Smooth muscle cell (in vitro differentiated cells): ENCODE data around the gene CHAMP1. TPM values are rescaled to one million over a fixed set of nuclear protein-coding genes. Genes with fewer than 3 reads are reported as not detected.

Source experiments
- DNase-seq: peaks from one replicate; lab custom pipeline; 2025; ENCODE audit not compliant: unreplicated experiment; lab: John Stamatoyannopoulos, UW
- H2AFZ ChIP-seq: fragments of 200-600 bp; sonication (generic); 2 replicates; pipeline ENCODE4 v1.6.0; 2016; ENCODE audit warnings: antibody characterized with exemption, low read depth, mild to moderate bottlenecking
- H3F3A ChIP-seq: fragments of 200-600 bp; sonication (generic); 2 replicates; pipeline ENCODE4 v1.6.0; 2017; ENCODE audit warnings: antibody characterized with exemption, low read depth
- H3K27ac ChIP-seq: fragments of 200-600 bp; sonication (generic); 2 replicates; pipeline ENCODE4 v1.5.1; 2016; ENCODE audit warnings: low read depth, mild to moderate bottlenecking
- H3K27me3 ChIP-seq: fragments of 200-600 bp; sonication (generic); 2 replicates; pipeline ENCODE4 v1.6.1; 2016; ENCODE audit warnings: low read depth, mild to moderate bottlenecking
- H3K36me3 ChIP-seq: fragments of 200-600 bp; sonication (generic); 2 replicates; pipeline ENCODE4 v1.5.1; 2016; ENCODE audit warnings: low read depth
- H3K4me1 ChIP-seq: fragments of 200-600 bp; sonication (generic); 2 replicates; pipeline ENCODE4 v1.5.1; 2016; ENCODE audit warnings: low read depth
- H3K4me2 ChIP-seq: fragments of 200-600 bp; sonication (generic); 2 replicates; pipeline ENCODE4 v1.6.0; 2016; ENCODE audit warnings: mild to moderate bottlenecking
- H3K4me3 ChIP-seq: fragments of 200-600 bp; sonication (generic); 2 replicates; pipeline ENCODE4 v1.5.1; 2016; ENCODE audit warnings: mild to moderate bottlenecking
- H3K79me2 ChIP-seq: fragments of 200-600 bp; sonication (generic); 2 replicates; pipeline ENCODE4 v1.6.0; 2016; ENCODE audit warnings: low read depth, mild to moderate bottlenecking
- H3K9ac ChIP-seq: fragments of 200-600 bp; sonication (generic); 2 replicates; pipeline ENCODE4 v1.6.0; 2016; ENCODE audit warnings: low read depth
- H3K9me3 ChIP-seq: fragments of 200-600 bp; sonication (generic); replicated peaks from 2 replicates; pipeline ENCODE4 v1.5.1; 2016; ENCODE audit warnings: low read depth
- H4K20me1 ChIP-seq: fragments of 200-600 bp; sonication (generic); 2 replicates; pipeline ENCODE4 v1.6.0; 2016; ENCODE audit warnings: low read depth
- WGBS: methylation state at CpG from one replicate; pipeline ENCODE4 v1.1.7; 2016; ENCODE audit warnings: low lambda C conversion rate; 5-methylcytosine and 5-hydroxymethylcytosine counted together
- polyA plus RNA-seq: library from polyadenylated mRNA; unstranded; fragments of >200 nt; fragmentation: Nextera tagmentation; extraction: Ambion mirVana; gene quantifications from 2 replicates; pipeline ENCODE4 v1.2.1, GENCODE V29; 2016
- total RNA-seq: library from RNA; depleted of rRNA; stranded (reverse); fragments of >200 nt; gene quantifications from 2 replicates; pipeline ENCODE4 v1.2.3, GENCODE V29; 2014
- TF ChIP-seq, protein P1 (sequence below): fragments of 200-600 bp; sonication (generic); IDR thresholded peaks from 2 replicates; pipeline ENCODE4 v1.5.1; 2017; ENCODE audit warnings: borderline replicate concordance, mild to moderate bottlenecking, antibody characterized with exemption; ENCODE audit not compliant: insufficient read depth, poor library complexity, severe bottlenecking

CHAMP1 gene
- total and polyA plus RNA-seq, 2 experiments from 2014 or later, result 12.1 to 20.6 TPM

DNA sequence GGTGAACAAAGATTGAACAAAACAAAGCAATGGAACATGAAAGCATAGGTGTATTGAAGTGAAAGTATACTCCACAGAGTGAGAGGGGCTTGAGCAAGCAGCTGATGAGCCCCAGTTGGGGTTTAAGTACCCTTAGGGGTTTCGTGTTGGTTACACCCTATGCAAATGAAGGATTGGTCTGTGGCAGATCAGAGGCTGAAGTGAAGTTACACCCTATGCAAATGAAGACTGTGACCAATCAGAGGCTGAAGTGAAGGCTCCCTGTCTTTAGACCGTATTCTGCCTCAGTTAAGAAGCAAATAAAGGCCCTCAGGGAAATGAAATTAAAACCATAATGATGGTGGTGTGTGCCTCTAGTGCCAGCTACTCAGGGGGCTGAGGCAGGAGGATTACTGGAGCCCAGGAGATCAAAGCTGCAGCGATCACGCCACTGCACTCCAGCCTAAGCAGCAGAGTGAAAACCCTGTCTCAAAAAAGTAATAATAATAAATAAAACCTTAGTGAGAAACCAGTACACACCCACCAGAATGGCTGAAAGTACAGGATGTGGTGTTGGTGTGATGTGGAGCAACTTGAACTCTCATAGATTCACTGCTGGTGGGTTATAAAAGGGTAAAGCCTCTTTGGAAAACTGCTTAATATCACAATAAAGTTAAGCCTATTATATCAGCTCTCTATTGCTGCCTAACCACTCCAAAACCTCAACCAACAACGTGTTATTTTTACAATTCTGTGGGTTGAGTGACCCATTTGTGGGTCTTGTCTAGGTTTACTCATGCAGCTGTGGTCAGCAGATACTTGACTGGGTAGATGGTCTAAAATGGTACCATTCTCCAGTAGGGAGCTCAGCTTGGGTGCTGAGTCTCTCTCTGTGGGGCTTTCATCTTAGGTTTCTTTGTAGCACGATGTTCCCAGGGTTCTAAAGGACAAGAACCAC is 45.7 kb upstream of the CHAMP1 start:
- H4K20me1 ChIP-seq, result no peaks in the 10 kb centered on the region
- H3K4me1 ChIP-seq, result no peaks in the 10 kb centered on the region
- no peak overlapping the region for H3K4me2 ChIP-seq
- no peaks in the 10 kb centered on the region for H3F3A ChIP-seq
- peaks cover 30% of the 10 kb centered on the region for H3K36me3 ChIP-seq
- no peaks in the 10 kb centered on the region for H3K9me3 ChIP-seq
- H3K27me3 ChIP-seq, result no peaks in the 10 kb centered on the region
- no peak for DNase-seq
- no peak overlapping the region for H3K9ac ChIP-seq
- H3K4me3 ChIP-seq, result no peak overlapping the region
- WGBS, result 92% methylated on average over 6 of the region's 6 CpGs
- TF ChIP-seq, protein P1, sequence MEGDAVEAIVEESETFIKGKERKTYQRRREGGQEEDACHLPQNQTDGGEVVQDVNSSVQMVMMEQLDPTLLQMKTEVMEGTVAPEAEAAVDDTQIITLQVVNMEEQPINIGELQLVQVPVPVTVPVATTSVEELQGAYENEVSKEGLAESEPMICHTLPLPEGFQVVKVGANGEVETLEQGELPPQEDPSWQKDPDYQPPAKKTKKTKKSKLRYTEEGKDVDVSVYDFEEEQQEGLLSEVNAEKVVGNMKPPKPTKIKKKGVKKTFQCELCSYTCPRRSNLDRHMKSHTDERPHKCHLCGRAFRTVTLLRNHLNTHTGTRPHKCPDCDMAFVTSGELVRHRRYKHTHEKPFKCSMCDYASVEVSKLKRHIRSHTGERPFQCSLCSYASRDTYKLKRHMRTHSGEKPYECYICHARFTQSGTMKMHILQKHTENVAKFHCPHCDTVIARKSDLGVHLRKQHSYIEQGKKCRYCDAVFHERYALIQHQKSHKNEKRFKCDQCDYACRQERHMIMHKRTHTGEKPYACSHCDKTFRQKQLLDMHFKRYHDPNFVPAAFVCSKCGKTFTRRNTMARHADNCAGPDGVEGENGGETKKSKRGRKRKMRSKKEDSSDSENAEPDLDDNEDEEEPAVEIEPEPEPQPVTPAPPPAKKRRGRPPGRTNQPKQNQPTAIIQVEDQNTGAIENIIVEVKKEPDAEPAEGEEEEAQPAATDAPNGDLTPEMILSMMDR, result no peak
- H2AFZ ChIP-seq, result no peak overlapping the region
- no peaks in the 10 kb centered on the region for H3K79me2 ChIP-seq
- H3K27ac ChIP-seq, result no peak overlapping the region

DNA sequence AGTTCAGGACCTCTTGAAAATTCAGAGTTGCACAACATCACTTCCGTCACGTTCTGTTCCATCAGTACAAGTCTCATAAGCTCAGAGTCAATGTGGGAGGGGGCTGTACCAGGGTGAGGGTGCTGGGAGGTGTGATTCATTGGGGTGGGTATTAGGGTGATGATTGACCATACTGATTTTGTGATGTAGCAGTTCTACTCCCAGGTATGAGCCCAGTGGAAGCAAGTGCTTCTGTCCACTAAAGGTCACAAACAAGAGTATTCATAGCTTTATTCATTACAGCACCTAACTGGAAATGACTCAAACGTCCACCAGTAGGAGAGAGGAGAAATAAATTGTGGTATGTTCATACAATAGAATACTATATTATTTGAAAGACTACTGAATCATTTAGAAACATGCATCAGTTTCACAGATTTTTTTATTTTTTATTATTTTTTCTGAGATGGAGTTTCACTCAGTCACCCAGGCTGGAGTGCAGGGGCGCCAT is 45.0 kb upstream of the CHAMP1 start:
- Histone ChIP-seq H3K79me2 (no peaks in the 10 kb centered on the region), H3K36me3 (peaks cover 25% of the 10 kb centered on the region)

GRCh38 chr13:114272977-114273376 is 41.3 kb upstream of the CHAMP1 start:
- no peak overlapping the region for H2AFZ ChIP-seq
- WGBS, result 95% methylated on average over 2 of the region's 2 CpGs
- H3K36me3 ChIP-seq, result peaks cover 18% of the 10 kb centered on the region

More for the DNA sequence above, 45.0 kb upstream of the CHAMP1 start:
- Histone ChIP-seq H2AFZ (no peak overlapping the region), H4K20me1 (no peaks in the 10 kb centered on the region), H3K9me3 (no peaks in the 10 kb centered on the region), H3K27ac (no peak overlapping the region), H3K4me3 (no peak overlapping the region), H3F3A (no peaks in the 10 kb centered on the region), H3K9ac (no peak overlapping the region), H3K4me1 (no peaks in the 10 kb centered on the region), H3K4me2 (no peak overlapping the region), H3K27me3 (no peaks in the 10 kb centered on the region)
- TF ChIP-seq, protein P1, result no peak
- DNase-seq, result no peak
- WGBS, result 98% methylated on average over 4 of the region's 4 CpGs

More at GRCh38 chr13:114272977-114273376, 41.3 kb upstream of the CHAMP1 start:
- no peaks in the 10 kb centered on the region for H3K9me3 ChIP-seq
- no peaks in the 10 kb centered on the region for H3K4me1 ChIP-seq
- TF ChIP-seq, protein P1, result no peak
- no peak for DNase-seq
- H3K27ac ChIP-seq, result no peak overlapping the region
- no peak overlapping the region for H3K4me3 ChIP-seq
- no peak overlapping the region for H3K9ac ChIP-seq
- no peak overlapping the region for H3K4me2 ChIP-seq
- H3K79me2 ChIP-seq, result no peaks in the 10 kb centered on the region
- H3F3A ChIP-seq, result no peaks in the 10 kb centered on the region
- no peaks in the 10 kb centered on the region for H4K20me1 ChIP-seq
- no peaks in the 10 kb centered on the region for H3K27me3 ChIP-seq
